Ovary (tissue), 9 donors: ENCODE results near the gene KCNN1. TPM values are rescaled to one million over a fixed set of nuclear protein-coding genes. Genes with fewer than 3 reads are reported as not detected.

Source experiments
- DNase-seq, 5 donors: peaks; one replicate each; pipeline ENCODE4 v3.0.0-alpha.2; 2019 to 2020
- H3K27ac ChIP-seq, 2 donors: fragments of 200-600 bp; one replicate each; pipeline versions ENCODE4 v1.5.1 to v1.8.0; 2019 to 2022
- H3K27me3 ChIP-seq: fragments of 200-600 bp; one replicate; pipeline ENCODE4 v1.8.0; 2022
- H3K36me3 ChIP-seq: fragments of 200-600 bp; sonication (generic); one replicate; pipeline ENCODE4 v1.5.1; 2019
- H3K4me1 ChIP-seq: one replicate; pipeline ENCODE4 v1.8.1; 2013; ENCODE audit warnings: mild to moderate bottlenecking, moderate library complexity; ENCODE audit not compliant: insufficient read depth
- H3K4me3 ChIP-seq: fragments of 200-600 bp; sonication (generic); one replicate; pipeline ENCODE4 v1.5.1; 2017
- H3K9me3 ChIP-seq, 2 donors: fragments of 200-600 bp in 1 of 2; sonication (generic) in 1 of 2; one replicate each; pipeline versions ENCODE4 v1.5.1 to v1.8.1; 2013 to 2019; ENCODE audit warnings: mild to moderate bottlenecking in 1 of 2, moderate library complexity in 1 of 2
- EP300 ChIP-seq: sonication (generic); formaldehyde crosslinking; IDR thresholded peaks from one replicate; pipeline ENCODE4 v1.6.1; 2017; ENCODE audit warnings: antibody characterized with exemption
- POLR2A ChIP-seq: fragments of 450-650 bp; IDR thresholded peaks from one replicate; pipeline ENCODE4 v1.6.1; 2017; ENCODE audit warnings: antibody characterized with exemption, mild to moderate bottlenecking, moderate library complexity
- WGBS, 3 donors: extraction: QIAGEN DNeasy Blood & Tissue Kit in 1 of 3; methylation state at CpG; one replicate each; pipeline versions ENCODE4 v1.1.5 to v1.1.7; 2013 to 2017; 5-methylcytosine and 5-hydroxymethylcytosine counted together
- intact Hi-C, 4 donors: fragments of 100-400 bp; cut with DNase I; formaldehyde crosslinking; loops; one replicate each; pipeline versions ENCODE4 v1.11.0 to v1.15.1; 2022 to 2023
- polyA plus RNA-seq, 2 donors: library from polyadenylated mRNA; stranded (reverse); fragments of 200-250 nt in 1 of 2; fragments of 350-450 nt in 1 of 2; fragmentation: Illumina TruSeq in 1 of 2; extraction: RNeasy Lipid Tissue Mini Kit (QIAGEN cat#74804) in 1 of 2; gene quantifications; one replicate each; pipeline ENCODE4 v1.2.3, GENCODE V29; 2013 to 2014
- total RNA-seq, 7 donors: library from RNA; depleted of rRNA in 2 of 7; stranded (reverse); fragments of >200 nt in 2 of 7; fragmentation: NEBNext Ultra II Directional in 3 of 7; extraction: Animal tissue kit (Norgen Biotek cat#: 25700) in 3 of 7; gene quantifications; one replicate each; pipeline versions ENCODE4 v1.1.0 to v1.2.4, GENCODE V29; 2016 to 2023
- TF ChIP-seq, protein P1 (sequence below), 3 donors: fragments of 450-650 bp in 2 of 3; fragments of 200-600 bp in 1 of 3; IDR thresholded peaks; one replicate each; pipeline versions ENCODE4 v1.5.1 to v1.8.0; 2016 to 2022; ENCODE audit warnings: antibody characterized with exemption in 3 of 3, mild to moderate bottlenecking in 1 of 3
- donor health status: DM: no; HTN: no; CAD: no; lungs with moderate emphysema.
- donor health status: DM: no; HTN: no; CAD: no.
- donor health status: Bipolar disorder and iron deficiency.
- donor health status: DM: yes; HTN: yes; CAD: no.
- donor health status: DM: no; HTN: no; CAD: no.
- donor health status: DM: yes; HTN: yes; CAD: no.

Gene KCNN1
- total and polyA plus RNA-seq, 9 donors, result 0.33 to 5.9 (median 1.7) TPM; not detected in 1

DNA sequence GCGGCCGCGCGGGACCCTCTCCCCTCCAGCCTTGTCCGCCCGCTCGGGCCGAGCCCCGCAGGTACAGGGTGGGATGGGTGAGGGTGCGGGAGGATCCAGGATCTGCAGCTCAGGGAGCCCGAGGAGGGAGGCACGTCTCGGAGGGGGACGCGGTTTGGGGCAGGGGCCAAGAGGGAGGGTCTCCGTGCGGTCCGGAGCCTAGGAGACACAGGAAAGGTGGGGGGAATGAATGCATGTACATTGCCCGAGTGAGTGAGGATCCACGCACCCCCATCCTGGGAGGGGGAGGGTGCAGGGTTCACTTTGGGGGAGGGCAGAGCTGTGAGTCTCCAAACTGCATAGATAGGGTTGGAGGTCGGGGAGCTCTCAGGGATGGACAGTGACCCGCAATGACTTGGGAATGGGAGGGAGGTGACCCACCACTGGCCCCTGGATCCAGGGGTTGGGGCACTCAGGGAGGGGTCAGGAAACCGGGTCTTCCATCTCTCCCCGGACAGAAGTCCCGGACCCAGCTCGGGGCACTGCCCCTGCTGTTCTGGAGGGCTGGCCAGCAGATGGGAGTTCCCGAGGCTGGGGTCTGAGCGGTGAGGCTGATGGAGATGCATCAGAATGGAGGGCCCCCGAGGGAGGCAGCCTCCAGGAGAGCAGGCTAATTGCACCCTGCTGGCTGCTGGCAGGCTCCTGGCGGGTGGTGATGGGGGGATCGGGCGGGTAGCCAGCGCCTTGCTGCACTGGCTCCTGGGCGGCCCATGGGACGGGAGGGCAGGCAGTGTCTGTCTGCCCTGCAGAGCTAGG, 547 bp downstream of the KCNN1 start:
- no peak for DNase-seq
- WGBS, 3 donors, result 10 to 15% (median 14%) methylated on average over 30 to 35 of the region's 35 CpGs
- TF ChIP-seq, protein P1, sequence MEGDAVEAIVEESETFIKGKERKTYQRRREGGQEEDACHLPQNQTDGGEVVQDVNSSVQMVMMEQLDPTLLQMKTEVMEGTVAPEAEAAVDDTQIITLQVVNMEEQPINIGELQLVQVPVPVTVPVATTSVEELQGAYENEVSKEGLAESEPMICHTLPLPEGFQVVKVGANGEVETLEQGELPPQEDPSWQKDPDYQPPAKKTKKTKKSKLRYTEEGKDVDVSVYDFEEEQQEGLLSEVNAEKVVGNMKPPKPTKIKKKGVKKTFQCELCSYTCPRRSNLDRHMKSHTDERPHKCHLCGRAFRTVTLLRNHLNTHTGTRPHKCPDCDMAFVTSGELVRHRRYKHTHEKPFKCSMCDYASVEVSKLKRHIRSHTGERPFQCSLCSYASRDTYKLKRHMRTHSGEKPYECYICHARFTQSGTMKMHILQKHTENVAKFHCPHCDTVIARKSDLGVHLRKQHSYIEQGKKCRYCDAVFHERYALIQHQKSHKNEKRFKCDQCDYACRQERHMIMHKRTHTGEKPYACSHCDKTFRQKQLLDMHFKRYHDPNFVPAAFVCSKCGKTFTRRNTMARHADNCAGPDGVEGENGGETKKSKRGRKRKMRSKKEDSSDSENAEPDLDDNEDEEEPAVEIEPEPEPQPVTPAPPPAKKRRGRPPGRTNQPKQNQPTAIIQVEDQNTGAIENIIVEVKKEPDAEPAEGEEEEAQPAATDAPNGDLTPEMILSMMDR (IDR thresholded peaks at IDR 0.05), result no peak
- TF ChIP-seq POLR2A (no peak), EP300 (no peak)
- Histone ChIP-seq H3K36me3 (no peaks in the 10 kb centered on the region), H3K4me1 (peaks cover 3% of the 10 kb centered on the region), H3K27ac (no peak overlapping the region), H3K27me3 (no peaks in the 10 kb centered on the region), H3K4me3 (no peak overlapping the region), H3K9me3 (no peaks in the 10 kb centered on the region)
- intact Hi-C loops, result no loop called here

- intact Hi-C loops, result no loop called here
- DNase-seq, result no peak
- TF ChIP-seq POLR2A (no peak), EP300 (no peak)
- TF ChIP-seq, protein P1 (IDR thresholded peaks at IDR 0.05), result no peak
- H3K9me3 ChIP-seq, result no peaks in the 10 kb centered on the region
- peaks cover 3% of the 10 kb centered on the region for H3K4me1 ChIP-seq
- H3K27ac ChIP-seq, result no peak overlapping the region
- H3K27me3 ChIP-seq, result no peaks in the 10 kb centered on the region
- H3K36me3 ChIP-seq, result no peaks in the 10 kb centered on the region
- WGBS, 3 donors, result 66 to 79% (median 77%) methylated on average over 4 of the region's 4 CpGs
- H3K4me3 ChIP-seq, result no peak overlapping the region
These were observed 1.5 kb downstream of the KCNN1 start for GRCh38 chr19:17968362-17968761.

DNA sequence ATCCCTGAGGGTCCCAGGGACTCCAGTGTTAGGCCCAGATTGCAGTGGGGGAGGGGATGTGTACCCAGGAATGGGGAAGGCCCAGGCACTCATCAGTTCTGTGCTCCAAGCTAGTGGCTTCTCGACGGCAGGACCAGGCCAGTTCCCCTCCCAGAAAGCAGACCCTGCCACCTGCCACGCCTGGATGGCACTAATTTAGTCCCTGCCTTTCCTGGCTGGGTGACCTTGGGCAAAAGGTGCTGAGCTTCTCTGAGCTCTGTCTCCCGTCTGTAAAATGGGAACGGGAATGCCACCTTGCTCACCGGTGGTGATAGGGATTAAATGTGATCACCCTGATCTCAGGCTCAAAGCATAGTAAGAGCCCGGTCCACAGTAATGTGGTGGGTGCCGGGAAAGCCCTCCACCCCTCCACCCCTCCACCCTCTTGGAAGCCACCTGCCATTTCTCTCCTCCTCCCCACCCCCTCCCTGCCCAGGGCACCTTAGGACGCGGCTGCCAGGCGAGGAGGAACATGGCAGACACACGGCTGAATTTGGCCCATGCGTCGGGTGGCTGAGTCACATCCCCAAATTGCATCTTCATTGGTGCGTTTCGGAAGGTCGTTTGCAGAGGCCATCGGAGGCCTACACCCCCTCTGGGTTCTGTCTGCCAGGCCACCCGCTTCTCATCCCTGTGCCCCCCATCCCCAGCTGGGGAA, 2.3 kb downstream of the KCNN1 start:
- Histone ChIP-seq H3K36me3 (no peaks in the 10 kb centered on the region), H3K27me3 (no peaks in the 10 kb centered on the region), H3K27ac (no peak overlapping the region), H3K9me3 (no peaks in the 10 kb centered on the region), H3K4me3 (no peak overlapping the region), H3K4me1 (peaks cover 3% of the 10 kb centered on the region)
- no peak for DNase-seq
- intact Hi-C loops, result no loop called here
- TF ChIP-seq, protein P1 (IDR thresholded peaks at IDR 0.05), result no peak
- TF ChIP-seq EP300 (no peak), POLR2A (no peak)
- 83 to 89% (median 85%) methylated on average over 18 to 19 of the region's 19 CpGs for WGBS, 3 donors

DNA sequence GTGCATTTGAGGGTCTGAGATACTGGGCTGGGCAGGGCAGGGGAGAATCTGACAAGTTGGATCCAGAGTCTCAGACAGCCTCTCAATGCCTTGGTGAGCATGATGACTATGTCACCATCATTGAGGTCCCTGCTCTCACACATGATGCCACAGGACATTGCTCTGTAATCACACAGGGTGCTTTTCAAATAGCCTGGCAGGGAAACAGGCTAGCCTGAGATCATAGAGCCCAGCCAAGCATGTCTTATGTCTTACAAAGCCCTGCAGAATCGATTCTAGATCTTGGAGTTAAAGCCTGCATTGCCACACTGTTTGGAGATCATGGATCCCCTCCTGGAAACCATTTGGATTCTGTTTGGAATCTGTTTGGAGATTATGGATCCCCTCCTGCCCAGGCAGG, 5.3 kb downstream of the KCNN1 start:
- Histone ChIP-seq H3K9me3 (no peaks in the 10 kb centered on the region), H3K27me3 (no peaks in the 10 kb centered on the region), H3K27ac (no peak overlapping the region), H3K4me1 (peaks cover 1% of the 10 kb centered on the region), H3K36me3 (no peaks in the 10 kb centered on the region), H3K4me3 (no peak overlapping the region)
- WGBS, 3 donors, result 68 to 100% (median 71%) methylated on average over 1 of the region's 1 CpG
- DNase-seq, result no peak
- TF ChIP-seq, protein P1 (IDR thresholded peaks at IDR 0.05), result no peak
- TF ChIP-seq POLR2A, result no peak
- no peak for TF ChIP-seq EP300
- intact Hi-C loops, result no loop called here
